CD4-positive, alpha-beta T cell treated with Interleukin-15 for 1 hour (primary cell): ENCODE results near the gene DPRX.

ENCODE experiments used
- DNase-seq: peaks from one replicate; pipeline ENCODE4 v3.0.0-alpha.2; 2020

The DPRX gene

GRCh38 chr19:53631949-53632407 lies at the start of gene DPRX:
DPRX (plus strand) TSS chr19:53631999; CDS start chr19:53632107, 108 bp downstream.
- no peak for DNase-seq

DNA sequence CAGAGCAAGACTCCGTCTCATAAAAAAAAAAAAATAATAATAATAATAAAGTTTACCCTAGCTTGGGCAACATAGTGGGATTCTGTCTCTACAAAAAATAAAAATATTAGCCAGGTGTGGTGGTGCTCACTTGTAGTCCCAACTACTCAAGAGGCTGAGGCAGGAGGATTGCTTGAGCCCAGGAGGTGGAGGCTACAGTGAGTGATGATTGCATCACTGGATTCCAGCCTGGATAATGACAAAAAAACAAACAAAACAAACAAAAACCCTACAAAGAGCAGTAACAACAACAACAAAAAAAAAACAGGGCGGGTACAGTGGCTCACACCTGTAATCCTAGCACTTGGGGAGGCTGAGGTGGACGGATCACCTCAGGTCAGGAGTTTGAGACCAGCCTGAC lies 48.6 kb upstream of the DPRX start:
- DNase-seq = no peak

DNA sequence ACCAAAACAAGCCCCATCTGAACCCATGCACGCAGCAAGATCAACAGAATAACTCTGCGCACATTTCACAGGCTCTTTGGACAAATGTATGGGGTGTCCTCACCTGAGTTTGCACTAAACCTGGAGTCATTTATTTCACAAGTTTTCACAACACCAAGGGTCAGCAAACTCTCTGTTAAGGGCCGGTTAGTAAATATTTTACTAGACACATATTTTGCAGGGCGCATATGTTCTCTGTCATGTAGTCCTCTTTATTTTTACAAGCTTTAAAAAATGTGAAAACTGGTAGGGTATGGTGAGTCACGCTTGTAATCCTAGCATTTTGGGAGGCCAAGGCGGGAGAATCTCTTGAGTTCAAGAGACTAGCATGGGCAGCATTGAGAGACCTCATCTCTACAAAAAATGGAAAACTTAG lies 45.5 kb upstream of the DPRX start:
- DNase-seq = no peak

DNA sequence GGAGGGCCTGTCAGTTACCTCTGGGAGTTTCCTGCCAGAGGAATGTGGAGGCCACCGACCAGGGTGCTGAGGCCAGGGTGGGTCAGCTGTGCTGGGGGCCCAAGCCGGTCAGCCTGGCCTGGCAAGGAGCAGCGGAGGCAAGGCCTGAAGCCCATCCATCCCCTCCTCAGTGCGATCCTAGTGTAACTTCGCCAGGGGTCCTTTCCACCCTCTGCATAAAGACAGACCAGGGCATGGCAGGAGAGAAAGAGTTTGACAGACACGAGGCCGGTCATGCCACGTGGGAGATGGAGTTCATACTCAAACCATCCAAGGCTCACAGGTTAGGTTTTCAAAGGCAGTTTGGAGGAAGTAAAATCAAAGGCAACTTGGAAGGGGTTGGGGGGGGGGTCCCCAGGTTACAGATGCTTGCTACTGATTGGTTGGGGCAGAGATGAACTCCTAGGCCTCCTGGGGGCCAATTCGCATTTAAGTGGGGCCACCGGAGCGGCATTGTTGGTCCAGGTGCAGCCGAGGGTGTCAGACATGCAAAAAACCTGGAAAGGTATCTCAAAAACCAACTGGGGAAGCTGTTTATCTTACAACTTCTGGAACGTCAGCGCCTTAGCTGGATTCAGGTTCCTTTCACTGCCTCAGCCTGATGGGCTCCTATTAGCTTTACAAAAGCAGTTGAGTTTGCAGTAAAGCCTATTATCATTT lies 36.8 kb upstream of the DPRX start:
- no peak for DNase-seq

DNA sequence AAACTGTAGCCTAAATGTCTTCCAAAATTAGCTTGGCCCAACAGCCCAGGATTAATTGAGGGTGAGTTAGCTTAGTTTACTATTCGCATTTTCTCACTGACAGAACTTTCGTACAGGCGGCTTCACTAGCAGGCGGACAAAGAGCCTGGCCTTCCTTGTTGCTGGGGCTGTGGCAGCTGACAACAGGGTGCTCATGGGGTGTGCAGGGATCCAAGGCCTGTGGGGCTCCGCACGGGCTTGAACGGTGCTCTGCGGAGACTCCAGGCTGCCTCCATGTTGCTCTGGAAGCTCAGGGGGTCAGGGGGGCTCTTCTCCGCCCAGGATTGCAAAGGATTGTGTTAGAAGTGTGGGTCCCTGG lies 36.3 kb upstream of the DPRX start:
- DNase-seq = no peak

- DNase-seq = no peak
Observed at GRCh38 chr19:53596056-53596455, 35.7 kb upstream of the DPRX start.

- no peak for DNase-seq
Observed at GRCh38 chr19:53597023-53597422, 34.8 kb upstream of the DPRX start.

- no peak for DNase-seq
Observed at GRCh38 chr19:53598361-53598760, 33.4 kb upstream of the DPRX start.

GRCh38 chr19:53600217-53600616 lies 31.6 kb upstream of the DPRX start:
- DNase-seq = no peak

GRCh38 chr19:53606031-53606430 lies 25.8 kb upstream of the DPRX start:
- DNase-seq = no peak

- DNase-seq = no peak
Observed at GRCh38 chr19:53608381-53608780, 23.4 kb upstream of the DPRX start.

DNA sequence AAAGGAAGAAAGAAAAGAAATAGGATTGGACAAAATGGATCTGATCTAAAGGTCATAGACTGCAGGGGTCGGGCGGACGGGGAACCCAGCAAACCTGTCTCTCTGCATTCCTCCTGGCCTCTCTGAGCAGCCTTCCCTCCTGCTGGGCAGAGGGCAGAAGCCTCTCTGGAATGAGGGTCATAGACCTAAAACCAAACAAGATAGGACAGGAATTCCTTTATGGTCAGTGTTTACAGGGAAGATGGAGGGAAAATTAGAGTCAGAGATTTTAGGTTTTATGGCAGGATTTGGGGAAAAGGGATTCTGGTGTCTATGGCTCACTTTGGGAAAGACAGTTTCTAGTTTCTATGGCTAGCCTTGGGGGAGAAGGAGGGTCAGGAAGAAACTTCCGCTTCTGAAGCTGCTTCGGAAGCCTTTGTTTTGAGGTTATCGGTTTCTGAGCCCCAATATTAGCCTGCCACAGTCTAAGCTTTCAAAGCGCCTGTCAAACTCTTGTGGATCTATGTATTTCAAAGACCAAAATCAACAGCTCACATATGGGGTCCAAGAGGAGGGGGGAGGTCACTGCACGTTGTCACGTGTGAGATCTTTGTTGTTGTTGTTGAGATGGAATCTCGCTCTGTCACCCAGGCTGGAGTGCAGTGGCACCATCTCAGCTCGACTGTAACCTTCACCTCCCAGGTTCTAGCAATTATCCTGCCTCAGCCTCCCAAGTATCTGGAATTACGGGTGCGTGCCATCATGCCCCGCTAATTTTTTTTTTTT lies 18.9 kb upstream of the DPRX start:
- DNase-seq = no peak

GRCh38 chr19:53621885-53622740 lies 9.7 kb upstream of the DPRX start:
- DNase-seq = no peak

DNA sequence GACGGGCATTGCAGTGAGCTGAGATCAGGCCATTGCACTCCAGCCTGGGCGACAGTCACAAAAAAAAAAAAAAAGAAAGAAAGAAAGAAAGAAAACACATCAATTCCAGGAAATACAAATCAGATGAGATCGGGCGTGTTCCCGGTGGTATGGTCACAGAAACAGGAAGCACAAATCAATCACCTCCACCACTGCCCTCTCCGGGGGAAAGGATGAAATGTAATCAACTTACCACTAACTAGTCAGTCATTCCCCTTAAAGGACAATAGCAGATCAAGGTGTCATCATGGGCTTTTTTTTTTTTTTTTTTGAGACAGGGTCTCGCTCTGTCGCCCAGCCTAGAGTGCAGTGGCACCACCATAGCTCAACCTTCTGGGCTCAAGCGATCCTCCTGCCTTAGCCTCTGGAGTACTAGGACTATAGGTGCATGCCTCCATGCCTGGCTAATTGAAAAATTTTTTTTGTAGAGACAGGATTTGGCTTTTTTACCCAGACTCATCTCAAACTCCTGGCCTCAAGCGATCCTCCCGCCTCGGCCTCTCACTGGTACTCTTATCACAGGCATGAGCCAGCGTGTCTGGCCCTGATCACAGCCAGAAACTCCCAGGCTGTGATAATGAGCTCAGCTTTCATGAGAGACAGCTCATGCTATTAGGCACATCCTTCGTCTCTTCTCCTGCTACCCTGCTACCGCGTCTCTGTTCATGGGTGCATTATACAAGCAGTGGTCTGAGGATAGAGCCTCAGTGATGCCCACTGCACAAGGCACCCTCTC lies 6.8 kb upstream of the DPRX start:
- no peak for DNase-seq

GRCh38 chr19:53626486-53626885 lies 5.3 kb upstream of the DPRX start:
- DNase-seq = no peak

GRCh38 chr19:53626976-53627375 lies 4.8 kb upstream of the DPRX start:
- DNase-seq = no peak

DNA sequence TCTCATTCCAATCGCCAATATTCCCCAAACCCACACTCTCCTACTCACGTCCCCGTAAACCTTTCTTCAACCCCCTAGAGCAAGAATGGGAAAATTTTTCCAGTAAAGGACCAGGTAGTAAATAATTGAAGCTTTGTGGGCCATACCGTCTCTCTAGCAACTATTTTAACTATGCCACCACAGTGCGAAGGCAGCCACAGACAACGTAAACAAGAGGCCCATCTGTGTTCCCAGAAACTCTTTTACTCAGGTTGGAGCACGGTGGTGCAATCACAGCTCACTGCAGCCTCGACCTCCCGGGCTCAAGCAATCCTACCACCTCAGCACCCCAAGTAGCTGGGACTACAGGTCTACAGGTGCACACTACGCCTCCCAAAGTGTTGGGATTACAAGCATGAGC lies 3.0 kb downstream of the DPRX start:
- no peak for DNase-seq

DNA sequence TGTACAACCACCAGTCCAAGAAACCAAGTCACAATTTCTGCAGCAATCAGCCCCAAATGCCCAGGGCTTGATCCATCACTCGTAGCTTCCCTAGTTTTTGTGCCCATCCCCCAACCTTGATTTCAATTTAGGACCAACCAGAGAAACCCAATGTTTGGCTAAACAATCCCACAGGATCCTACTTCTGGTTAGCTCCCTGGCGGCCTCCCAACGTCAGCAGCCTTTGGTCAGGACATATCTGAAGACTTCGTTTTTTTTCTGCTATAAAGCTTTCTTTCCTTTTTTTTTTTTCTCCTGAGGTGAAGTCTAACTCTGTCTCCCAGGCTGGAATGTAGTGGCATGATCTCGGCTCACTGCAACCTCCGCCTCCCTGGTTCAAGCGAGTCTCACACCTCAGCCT lies 7.7 kb downstream of the DPRX start:
- DNase-seq = no peak

DNA sequence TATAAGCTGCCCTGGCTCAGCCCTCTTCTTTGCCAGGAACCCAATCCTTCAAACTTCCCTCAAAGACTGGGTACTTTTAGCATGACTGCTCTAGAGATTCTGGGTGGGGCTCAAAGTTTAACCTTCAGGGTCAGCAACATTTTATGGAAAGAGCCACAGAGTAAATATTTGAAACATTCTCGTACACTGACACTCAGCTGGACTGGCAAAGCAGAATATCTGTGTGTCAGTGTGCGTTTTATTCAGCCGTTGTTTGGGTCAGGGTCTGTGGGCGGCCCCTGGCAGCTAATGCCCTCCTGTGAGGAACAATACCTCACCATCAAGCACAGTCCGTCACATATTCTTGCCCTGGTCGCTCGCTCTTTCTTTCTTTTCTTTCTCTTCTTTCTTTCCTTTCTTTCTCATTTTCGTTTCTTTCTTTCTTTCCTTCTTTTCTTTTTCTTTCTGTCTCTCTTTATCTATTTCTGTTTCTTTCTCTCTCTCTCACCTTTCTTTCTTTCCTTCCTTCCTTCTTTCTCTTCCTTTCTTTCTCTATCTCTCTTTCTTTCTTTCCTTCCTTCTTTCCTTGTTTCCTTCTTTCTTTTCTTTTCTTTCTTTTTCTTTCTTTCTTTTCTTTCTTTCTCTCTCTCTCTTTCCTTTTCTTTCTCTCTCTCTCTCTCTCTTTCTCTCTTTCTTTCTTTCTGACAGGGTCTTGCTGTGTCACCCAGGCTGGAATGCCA lies 10.7 kb downstream of the DPRX start:
- DNase-seq = no peak

DNA sequence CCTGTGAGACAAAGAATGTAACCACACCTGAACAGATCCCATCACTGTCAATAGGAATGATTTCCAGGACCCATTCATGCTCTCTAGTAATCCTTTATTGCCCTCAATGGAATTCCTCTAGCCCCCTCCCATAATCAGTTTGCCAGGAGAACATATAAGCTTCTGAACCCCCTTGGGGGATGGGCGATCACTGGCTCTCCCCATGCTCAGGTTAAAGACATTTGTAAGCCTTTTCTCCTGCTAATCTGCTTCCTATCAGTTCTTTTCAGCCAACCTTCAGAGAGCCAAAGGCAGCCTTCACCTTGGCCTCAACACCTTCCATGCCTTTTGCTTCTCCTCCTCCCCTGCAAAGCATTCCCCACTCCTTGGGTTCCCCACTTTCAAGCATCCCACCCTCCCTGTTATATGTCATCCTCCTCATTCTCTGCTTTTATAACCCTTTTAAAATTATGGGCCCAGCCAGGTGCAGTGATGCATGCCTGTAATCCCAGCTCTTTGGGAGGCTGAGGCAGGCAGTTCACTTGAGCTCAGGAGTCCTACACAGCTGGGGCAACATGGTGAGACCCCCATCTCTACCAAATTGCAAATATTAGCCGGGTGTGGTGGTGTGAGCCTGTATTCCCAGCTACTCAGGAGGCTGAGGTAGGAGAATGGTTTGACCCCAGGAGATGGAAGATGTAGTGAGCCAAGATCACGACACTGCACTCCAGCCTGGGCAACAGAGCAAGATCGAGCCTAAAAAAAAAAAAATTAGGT lies 12.4 kb downstream of the DPRX start:
- DNase-seq = no peak

- no peak for DNase-seq
Observed at GRCh38 chr19:53646144-53646543, 14.3 kb downstream of the DPRX start.
